ENCODE measurements around the gene TRABD2B.

GRCh38 chr1:47903723-47904122, 93.5 kb downstream of the TRABD2B start:
- TF ChIP-seq CTCF (conservative IDR thresholded peaks at IDR 0.05 in 1 of 2, IDR thresholded peaks at IDR 0.05 in 1 of 2; ENCODE audit: low read depth in 1 of 2, low read length in 2 of 2) (no peak), EZH2 (IDR thresholded peaks at IDR 0.05; ENCODE audit: low read length, missing control alignments) (no peak)
